Fibroblast of skin of right quadriceps (primary cell): Measurements from ENCODE around the gene HIF1AN.

Experiments
- DNase-seq: peaks from one replicate; pipeline ENCODE4 v3.0.0-alpha.2; 2013

HIF1AN gene

DNA sequence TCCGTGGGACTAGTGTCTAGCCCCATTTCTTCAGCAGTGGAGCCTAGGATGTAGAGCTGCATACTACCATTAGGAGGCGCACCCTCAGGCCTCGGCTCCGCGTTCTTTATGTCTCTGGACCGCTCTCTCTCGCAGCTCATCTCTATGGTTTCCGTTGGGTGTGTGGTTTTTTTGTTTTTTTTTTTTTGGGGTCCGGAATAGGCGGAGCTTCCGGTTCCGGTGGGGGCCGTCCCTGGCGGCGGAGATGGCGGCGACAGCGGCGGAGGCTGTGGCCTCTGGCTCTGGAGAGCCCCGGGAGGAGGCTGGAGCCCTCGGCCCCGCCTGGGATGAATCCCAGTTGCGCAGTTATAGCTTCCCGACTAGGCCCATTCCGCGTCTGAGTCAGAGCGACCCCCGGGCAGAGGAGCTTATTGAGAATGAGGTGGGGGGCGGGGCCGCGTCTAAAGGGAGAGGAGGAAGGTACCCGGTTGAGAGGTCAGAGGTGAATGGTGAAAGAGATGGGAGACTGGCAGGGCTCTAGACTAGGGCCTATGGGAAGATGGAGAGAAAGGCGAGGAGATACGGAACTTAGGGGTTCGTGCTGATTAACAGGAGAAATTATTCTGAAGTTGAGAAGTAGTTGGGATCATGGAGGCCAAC lies at the start of gene HIF1AN:
Gene HIF1AN, plus strand, starts transcription at position 229 of the 639 bp plus-strand sequence. Its CDS starts 16 bp downstream, at position 245.
- DNase-seq = peak; percentile 95

DNA sequence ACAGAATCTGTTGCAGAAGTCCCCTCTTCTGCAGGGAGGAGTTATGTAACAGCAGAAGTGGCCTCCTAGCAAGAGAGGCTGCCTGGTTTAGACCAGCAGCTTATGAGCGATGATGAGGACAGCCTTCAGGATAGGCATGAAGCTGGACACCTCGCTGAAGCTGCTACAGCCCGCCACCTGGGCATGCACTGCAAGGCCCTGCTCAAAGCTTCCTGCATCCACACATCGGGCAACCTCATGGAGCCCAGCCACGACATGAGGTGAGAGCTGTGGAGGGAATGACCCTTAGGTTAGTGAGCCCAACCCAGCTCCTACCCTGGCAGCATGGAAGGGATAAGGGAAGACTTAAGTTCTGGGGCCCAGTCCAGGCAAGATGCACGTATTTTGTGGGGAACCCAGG lies 48.2 kb upstream of the HIF1AN start:
- no peak for DNase-seq

DNA sequence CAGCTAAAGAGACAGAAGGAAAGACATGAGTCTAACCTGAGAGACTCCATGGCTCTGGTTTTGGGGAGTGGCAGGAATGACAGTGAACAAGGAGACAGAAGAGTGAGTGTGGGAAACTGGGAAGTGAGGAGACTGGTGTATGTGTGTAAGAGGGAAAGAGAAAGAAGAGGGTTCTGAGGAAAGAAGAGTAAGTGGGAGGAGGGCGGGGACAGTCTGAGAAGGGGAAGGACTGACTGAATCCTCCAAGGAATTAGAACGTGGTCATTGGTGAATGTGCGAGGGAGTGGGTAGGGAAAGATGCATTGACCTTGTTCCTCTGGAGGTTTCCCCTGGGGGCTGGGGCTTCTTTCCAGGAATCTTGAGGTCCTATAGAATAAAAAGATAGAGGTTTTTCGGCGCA lies 46.3 kb upstream of the HIF1AN start:
- no peak for DNase-seq

DNA sequence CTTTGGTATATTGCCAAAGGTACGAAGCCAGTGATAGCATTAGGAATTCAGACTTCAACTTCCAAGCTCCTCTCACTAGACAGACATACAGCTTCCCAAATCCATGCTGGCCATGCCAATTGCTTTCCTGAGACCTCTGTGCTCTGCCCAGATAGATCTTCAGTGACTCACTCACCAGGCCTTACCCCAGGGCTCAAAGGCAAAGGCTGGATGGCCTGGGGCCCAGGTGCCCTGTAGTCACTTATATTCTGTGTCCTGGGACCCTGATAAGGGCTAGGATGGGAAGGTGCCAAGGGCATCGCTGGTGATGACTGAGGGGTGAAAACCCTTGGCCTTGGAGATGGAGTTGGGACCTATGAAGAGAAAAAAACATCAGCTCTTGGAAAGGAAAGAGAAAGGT lies 45.2 kb upstream of the HIF1AN start:
- DNase-seq = no peak

DNA sequence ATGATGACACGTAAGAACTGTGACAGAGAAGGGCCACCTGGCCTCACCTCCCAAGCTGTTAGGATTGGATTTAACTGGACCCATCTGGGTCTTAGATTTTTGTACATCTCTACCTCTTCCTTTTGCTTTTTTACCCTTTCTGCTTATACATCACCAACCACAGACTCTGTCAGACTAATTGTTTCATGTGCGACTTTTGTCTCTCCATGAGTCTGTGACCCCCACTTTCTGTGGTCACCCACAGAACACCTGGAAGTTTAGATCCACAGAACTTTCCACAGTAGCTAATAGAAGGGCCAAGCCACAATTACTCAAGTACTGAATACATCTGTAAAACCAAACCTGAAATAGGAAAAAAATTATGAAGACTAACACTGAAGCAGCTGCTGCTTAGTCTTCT lies 39.2 kb upstream of the HIF1AN start:
- DNase-seq = no peak

DNA sequence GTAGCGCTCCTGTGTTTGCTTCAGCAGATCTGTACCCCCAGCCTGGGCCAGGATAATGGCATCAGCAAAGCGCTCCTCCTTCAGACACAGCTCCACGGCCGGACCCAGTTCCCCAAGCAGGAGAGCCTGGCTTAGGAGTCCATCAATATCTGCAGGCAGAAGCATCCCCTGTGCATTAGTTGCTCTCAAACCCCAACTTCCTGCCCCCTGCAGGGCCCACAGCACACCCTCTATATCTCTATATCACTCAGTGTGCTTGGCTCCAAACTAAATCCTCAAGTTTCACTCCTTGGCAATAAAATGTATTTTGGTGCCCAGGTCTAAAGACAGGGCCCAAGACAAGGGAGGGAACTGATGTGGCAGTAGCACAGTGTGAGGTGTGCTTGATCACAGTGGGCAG lies 37.7 kb upstream of the HIF1AN start:
- DNase-seq = no peak

DNA sequence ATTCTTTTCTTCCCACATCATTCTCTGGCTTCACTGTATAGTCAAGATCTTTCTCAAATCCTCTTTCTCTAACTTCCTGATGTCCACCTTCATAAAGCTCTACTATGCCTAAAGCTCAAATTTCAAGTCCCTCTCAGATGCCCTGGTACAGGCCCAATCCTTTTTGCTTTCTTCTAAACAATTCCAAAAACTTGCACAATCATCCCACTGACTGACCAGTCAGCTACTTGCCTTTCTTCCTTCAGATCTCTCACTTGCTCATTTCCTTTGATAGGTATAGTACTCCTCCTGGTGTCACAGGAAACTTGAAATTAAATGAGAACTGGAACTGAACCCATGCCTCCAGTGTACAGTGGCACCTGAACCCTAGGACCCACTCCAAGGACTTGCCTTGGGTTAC lies 34.3 kb upstream of the HIF1AN start:
- DNase-seq = no peak

DNA sequence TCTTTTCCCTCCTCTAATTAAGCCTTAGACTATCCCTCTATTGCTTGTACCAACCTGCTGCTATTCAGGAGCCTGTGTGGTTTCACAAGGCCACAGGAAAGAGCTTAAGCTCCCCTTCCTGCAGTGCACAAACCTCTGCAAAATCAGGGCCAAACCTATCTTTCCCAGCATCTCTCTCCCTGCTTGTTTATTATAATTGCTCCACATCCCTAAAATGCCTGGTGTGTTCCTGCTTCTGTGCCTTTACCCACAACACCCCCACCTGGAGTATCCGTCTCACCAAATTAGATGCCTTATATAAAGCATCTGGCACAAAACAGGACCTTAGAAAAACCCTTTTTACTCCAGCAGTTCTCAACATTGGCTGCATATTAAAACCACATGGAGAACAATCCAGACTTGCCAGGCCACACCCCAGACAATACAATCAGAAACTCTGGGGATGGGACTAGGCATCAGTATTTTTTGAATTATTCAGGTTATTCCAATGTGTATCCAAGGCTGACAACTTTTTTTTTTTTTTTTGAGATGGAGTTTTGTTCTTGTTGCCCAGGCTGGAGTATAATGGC lies 32.7 kb upstream of the HIF1AN start:
- DNase-seq = no peak

DNA sequence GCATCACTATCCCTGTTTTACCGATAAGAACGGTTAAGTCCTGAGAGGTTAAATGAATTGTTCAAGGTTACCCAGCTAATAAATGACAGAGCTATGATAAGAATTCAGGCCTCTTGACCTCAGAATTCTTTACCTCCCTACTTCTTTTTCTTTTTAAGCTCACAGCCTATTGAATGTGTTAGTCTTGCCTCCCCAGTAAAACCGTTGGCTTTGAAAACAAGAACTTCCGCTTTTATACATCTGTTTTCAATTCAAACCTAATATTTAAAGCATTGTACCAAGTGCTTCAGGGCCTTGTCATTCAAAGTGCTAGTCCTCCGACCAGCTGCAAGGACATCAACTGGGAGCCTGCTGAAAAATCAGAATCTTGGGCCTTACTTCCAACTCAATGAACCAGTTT lies 31.6 kb upstream of the HIF1AN start:
- DNase-seq = peak; percentile 74

DNA sequence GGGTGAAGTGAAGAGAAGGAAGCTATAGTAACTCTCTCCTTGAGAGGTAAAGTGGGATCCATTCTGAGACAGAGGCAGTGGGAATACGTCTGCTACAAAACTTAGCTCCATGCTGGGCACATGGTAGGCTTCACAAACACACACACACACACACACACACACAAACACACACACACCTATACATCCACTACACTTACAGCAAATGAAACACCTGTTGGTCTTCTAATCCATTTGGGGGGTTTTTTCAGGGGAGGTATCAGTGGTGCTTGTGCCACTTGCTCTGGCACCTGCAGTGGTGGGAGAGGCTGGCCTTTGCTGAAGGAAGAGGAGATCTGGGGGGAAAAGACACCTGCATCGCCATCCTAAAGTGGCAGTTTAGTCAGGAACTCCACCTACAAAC lies 30.6 kb upstream of the HIF1AN start:
- DNase-seq = no peak

DNA sequence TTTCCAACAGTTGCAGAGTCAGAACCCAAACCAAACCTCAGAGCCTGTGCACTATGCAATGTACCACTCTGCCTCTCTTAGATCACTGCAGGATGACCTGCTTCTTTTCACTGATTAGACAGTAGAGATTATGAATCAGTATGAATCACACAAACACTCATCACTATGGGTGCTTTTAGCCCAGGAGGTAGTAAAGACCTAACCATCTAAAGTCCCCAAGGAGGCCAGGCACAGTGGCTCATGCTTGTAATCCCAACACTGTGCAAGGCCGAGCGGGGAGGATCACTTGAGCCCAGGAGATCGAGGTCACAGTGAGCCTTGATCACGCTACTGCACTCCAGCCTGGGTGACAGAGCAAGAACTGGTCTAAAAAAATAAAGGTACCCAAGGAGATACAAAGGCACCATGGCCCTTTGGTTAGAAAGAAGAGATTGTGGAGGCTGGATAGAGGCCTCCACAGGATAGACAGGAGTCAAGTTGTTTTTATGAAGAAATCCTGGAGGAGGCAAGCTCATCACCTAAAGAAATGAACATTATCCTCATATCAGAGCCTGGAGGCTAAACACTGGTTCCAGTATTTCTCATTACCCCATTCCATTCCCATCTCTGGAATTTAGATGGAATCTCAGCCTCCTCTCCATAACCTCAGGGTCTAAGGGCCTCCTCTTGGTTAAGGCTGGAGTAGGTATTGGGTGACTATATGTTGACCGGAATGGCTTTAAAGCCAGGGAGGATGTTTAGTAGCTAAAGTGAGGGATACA lies 29.0 kb upstream of the HIF1AN start:
- DNase-seq = peak; percentile 82

DNA sequence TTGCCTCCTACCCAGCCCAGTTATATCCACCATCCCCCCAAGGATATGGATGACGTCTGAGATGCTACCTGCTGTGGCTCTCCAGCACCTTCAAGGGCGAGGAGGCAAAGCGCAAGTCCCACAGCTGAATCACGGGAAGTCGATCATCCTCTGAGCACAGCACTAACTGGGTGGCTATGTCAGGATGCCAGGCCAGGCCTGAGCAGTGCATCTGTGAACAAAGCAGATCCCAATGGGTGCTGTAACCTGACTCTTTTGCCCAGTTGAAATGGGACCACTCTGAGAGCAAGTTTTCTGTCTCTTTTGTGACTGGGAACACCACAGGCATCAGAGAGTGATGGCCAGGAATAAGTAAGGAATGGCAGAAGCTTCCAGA lies 28.4 kb upstream of the HIF1AN start:
- DNase-seq = no peak

DNA sequence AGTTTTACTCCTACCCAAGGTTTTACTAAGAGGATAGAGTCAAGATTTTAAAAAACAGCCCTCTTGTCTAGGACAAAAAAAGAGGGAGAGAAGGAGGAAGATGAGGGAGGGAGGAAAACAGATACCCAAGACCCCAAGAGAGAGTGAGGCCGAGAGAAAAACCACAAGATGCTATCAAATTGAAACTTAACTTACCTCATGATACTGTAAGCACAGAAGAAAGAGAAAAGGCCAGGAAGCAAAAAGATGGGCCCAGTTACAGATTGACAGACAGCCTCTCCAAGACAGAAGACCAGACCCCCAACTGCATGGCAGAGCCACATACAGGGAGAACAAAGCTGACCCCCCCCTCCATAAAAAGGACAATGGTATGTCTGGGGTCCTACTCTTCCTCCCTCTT lies 27.5 kb upstream of the HIF1AN start:
- no peak for DNase-seq

DNA sequence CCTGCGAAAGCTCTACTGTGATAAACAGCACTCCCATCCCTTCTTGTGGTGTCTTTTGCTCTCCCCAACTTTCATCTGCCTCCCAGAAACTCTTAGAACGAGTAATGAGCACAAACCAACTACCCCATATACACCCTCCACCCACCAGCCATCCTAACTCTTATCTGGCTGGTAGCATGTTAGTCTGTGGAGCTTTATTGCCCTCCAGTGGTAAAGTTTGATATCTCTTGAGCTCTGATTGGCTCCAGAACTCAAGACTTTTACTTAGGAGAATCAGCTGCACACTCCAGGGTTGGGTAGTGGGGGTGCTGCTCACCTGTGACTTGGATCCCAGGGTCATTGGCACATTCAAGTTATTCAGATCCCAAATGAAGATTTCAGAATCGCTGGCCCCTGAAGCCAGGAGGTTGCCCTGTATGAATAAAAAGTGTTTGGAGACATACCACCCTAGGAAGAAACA lies 27.0 kb upstream of the HIF1AN start:
- DNase-seq = peak; percentile 66

DNA sequence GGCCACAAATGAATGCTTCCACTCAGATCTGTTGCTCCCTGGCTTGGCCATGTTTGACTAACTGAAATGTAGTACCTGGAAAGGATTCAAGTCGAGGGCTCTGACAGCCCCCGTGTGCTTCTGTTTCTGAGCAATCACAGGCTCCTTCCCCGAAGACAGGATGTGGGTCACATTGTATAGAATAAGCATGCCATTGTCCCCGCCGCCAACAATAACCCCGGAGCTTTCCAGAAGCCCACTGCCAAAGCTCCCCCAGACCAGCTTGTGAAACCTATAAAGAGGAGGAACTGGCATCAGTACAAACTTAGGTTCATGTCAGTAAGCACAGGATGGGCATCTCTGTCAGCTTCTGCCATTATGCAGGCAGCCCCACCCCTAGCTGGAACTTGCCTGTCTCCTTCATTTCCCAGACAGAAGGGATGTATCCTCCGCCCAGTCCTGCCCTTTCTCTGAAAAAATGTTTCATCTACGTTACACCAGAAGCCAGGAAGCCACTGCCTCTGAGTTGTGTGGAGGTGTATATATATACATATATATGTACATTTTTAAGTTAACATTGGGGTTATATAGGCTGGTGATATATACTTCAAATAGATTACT lies 26.4 kb upstream of the HIF1AN start:
- no peak for DNase-seq

DNA sequence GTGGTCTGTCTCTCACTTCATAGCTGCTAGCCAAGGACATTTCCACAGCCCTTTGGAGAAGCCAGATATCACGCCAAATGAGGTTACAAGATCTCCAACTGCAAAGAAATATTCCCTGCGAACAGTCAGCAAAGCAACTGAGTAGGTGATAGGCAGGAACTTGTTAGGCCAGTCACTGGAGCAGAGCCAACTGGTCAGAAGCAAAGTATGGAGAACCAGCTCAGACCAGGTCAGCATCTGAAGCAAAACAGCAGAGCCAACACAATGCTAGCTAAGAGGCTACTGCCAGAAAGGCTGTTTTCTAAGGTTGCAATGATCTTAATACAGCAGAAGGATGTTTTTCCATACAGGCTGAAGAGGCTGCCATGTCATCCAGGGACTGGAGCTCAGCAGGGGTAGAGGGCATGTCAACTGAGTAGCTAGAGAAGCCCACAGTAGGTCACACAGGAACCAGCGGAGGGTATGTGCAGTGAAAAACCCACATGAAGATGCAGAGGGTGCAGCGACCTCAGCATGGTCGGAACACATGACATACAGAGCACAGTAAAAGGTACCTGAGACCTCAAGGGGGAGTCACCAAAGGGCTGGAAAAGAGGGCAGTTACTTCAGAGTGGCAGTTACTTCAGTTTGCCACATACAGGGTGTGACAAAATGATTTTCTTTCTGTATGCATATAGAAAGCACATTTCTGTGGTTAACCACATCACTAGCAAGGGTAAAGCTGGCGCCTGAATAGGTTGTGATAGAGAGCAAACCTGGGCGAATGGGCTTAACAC lies 25.0 kb upstream of the HIF1AN start:
- no peak for DNase-seq

DNA sequence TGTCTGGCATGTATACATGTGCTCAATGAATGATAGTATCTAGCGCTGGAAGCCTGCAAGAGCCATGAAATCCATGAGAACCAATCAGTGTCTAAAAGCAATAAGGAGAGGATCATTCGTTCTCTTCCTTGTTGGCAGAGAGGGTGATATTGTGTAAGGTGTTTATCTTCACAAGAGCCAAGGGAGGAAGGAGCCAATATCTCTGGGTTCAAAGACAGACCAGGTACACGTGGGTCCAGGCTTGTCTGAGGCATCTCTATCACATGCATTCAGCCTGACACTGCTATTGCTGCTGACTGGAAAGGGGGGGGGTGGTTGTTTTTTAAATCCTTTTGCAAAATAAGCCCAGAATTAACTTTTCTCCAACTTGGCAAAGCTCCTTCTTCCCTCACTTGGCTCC lies 20.1 kb upstream of the HIF1AN start:
- DNase-seq = no peak

DNA sequence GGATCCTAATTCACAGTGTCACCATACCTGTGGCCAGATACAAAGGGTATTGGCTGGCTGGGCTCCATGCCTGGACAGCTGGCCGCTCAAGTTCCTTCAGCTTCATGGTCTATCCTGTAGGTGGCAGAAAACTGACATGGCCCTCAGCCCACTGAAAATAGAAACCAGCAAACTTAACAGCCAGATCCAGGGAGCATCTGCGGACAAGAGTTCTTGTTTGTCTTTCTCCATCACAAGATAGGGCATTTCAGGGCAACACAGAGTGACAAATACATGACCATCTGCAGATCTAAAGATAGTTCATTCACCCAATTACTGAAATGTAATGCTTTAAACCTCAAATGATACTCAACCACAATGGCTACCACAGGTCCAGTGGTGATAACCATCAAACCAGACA lies 18.9 kb upstream of the HIF1AN start:
- DNase-seq = no peak

DNA sequence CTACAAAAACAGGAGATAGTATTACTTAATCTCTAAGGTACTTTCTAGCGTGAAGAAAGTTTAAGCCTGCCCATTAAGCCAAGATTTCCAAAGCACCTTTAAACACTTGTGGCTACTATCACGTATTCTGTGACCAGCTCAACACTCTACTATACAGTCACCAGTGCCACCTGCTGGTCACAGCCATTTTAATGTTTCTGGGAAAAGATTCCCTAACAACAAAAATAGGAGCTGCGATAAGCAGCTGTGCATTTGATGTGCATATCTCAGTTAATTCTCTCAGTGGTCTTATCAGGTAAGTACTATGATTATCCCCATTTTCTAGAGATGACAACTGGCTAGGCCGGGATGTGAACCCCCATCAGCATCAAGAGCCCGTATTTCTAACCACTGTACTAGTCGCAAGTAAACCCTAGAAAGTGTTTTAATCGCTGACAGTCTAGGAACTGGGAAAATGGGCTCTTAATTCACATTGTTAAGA lies 16.9 kb upstream of the HIF1AN start:
- peak; percentile 56 for DNase-seq

DNA sequence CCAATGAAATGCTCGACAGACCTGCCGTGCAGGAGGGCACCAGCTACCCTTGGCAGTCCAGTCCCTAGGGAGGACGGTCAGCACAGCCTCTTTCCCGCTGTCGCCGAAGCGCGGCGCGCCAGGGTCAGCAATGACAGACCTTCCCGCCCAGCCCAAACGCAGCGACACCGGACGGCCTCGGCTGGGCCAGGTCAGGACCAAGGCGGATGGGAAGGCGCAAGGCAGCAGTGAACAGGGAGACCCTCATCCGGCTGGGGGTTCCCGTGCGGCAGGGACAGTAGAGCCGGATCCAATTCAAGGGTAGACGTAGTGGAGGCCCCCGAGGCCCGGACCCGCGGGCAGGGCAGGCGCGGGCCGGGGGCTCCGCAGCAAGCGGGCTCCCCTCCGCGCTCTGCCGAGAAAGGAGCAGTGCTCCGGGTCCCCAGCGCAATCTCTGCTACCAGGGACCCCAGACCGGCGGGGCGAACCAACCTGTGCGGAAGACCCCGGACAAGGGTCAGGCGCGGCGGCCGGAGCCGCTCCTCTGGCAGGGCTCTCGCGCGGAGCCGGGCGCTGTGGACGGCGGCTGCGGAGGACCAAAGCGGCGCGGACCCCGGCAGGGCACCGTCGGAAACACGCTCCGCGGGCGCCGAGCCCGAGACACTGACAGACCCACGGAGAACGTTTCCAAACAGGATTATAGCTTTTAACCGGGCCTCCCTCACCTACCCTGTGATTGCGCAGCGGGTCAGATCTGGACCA lies 16.3 kb upstream of the HIF1AN start, which contains the start of gene SEC31B:
Gene SEC31B, minus strand, starts transcription at position 551 of the 741 bp plus-strand sequence. CDS start 2,909 bp downstream, outside the sequence.
- no peak for DNase-seq

DNA sequence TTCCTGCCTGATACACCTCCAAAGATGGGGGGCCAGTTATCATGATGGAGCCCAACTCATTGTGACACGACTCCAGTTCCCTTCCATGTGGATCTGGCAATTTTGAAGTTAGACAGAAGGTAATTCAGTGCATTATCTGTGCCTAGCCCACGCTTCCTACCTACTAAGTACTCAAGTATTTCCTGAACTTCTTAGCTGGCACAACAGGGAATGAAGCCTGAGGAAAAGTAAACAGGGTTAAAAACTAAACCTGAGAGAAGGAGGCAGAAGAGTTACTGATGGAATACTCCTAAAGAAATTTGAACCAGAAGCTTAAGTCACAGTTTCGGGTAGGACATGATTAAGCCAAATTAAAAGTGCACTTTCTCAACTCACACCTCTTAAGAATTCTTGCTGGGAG lies 14.9 kb upstream of the HIF1AN start:
- peak; percentile 36 for DNase-seq
